ENCODE data around the gene EGFR.

Gene EGFR

GRCh38 chr7:55236476-55236875 is 217.7 kb downstream of the EGFR start:
- Histone ChIP-seq H2AFZ (ENCODE audit: low read depth, low read length) (no peak overlapping the region), H3K4me2 (ENCODE audit: insufficient read depth, low read length) (no peak overlapping the region), H3K79me2 (ENCODE audit: insufficient read depth, low read length) (no peaks in the 10 kb centered on the region), H3K9ac (ENCODE audit: low read depth, low read length) (no peak overlapping the region), H3K9me3 (ENCODE audit: insufficient read depth, low read length, severe bottlenecking) (no peaks in the 10 kb centered on the region), H3K36me3 (ENCODE audit: insufficient read depth, low read length) (no peaks in the 10 kb centered on the region), H3K4me1 (ENCODE audit: insufficient read depth, low read length) (no peaks in the 10 kb centered on the region), H3K27ac (ENCODE audit: low read length) (no peak overlapping the region), H4K20me1 (ENCODE audit: insufficient read depth, low read length) (no peaks in the 10 kb centered on the region), H3K4me3 (ENCODE audit: low read depth in 1 of 2, low read length in 2 of 2) (no peak overlapping the region), H3K27me3 (ENCODE audit: insufficient read depth, low read length, poor library complexity) (no peaks in the 10 kb centered on the region)
- ATAC-seq (ENCODE audit: insufficient read depth, low read depth), result no peak
- no peak for DNase-seq
- TF ChIP-seq EZH2 (IDR thresholded peaks at IDR 0.05; ENCODE audit: borderline replicate concordance, low read depth, low read length, severe bottlenecking) (no peak), CTCF (IDR thresholded peaks at IDR 0.05; ENCODE audit: borderline replicate concordance, extremely low read depth, low read length, poor library complexity, severe bottlenecking) (no peak)

GRCh38 chr7:55237156-55237893 is 218.5 kb downstream of the EGFR start:
- H3K36me3 ChIP-seq (ENCODE audit: insufficient read depth, low read length), result no peaks in the 10 kb centered on the region
- H3K9ac ChIP-seq (ENCODE audit: low read depth, low read length), result no peak overlapping the region
- DNase-seq (no peak), ATAC-seq (ENCODE audit: insufficient read depth, low read depth) (no peak)
- H3K4me1 ChIP-seq (ENCODE audit: insufficient read depth, low read length), result no peaks in the 10 kb centered on the region
- no peak overlapping the region for H3K27ac ChIP-seq (ENCODE audit: low read length)
- no peaks in the 10 kb centered on the region for H3K9me3 ChIP-seq (ENCODE audit: insufficient read depth, low read length, severe bottlenecking)
- H3K4me3 ChIP-seq (ENCODE audit: low read depth in 1 of 2, low read length in 2 of 2), result no peak overlapping the region
- H4K20me1 ChIP-seq (ENCODE audit: insufficient read depth, low read length), result no peaks in the 10 kb centered on the region
- no peaks in the 10 kb centered on the region for H3K79me2 ChIP-seq (ENCODE audit: insufficient read depth, low read length)
- no peaks in the 10 kb centered on the region for H3K27me3 ChIP-seq (ENCODE audit: insufficient read depth, low read length, poor library complexity)
- H2AFZ ChIP-seq (ENCODE audit: low read depth, low read length), result no peak overlapping the region
- TF ChIP-seq CTCF (IDR thresholded peaks at IDR 0.05; ENCODE audit: borderline replicate concordance, extremely low read depth, low read length, poor library complexity, severe bottlenecking), result no peak
- no peak for TF ChIP-seq EZH2 (IDR thresholded peaks at IDR 0.05; ENCODE audit: borderline replicate concordance, low read depth, low read length, severe bottlenecking)
- no peak overlapping the region for H3K4me2 ChIP-seq (ENCODE audit: insufficient read depth, low read length)

- Histone ChIP-seq H3K27me3 (ENCODE audit: insufficient read depth, low read length, poor library complexity) (no peaks in the 10 kb centered on the region), H3K9ac (ENCODE audit: low read depth, low read length) (no peak overlapping the region), H3K4me2 (ENCODE audit: insufficient read depth, low read length) (no peak overlapping the region), H2AFZ (ENCODE audit: low read depth, low read length) (no peak overlapping the region), H3K79me2 (ENCODE audit: insufficient read depth, low read length) (no peaks in the 10 kb centered on the region), H3K4me1 (ENCODE audit: insufficient read depth, low read length) (no peaks in the 10 kb centered on the region), H3K9me3 (ENCODE audit: insufficient read depth, low read length, severe bottlenecking) (no peaks in the 10 kb centered on the region), H3K27ac (ENCODE audit: low read length) (no peak overlapping the region), H3K36me3 (ENCODE audit: insufficient read depth, low read length) (no peaks in the 10 kb centered on the region), H4K20me1 (ENCODE audit: insufficient read depth, low read length) (no peaks in the 10 kb centered on the region), H3K4me3 (ENCODE audit: low read depth in 1 of 2, low read length in 2 of 2) (no peak overlapping the region)
- DNase-seq, result no peak
- TF ChIP-seq EZH2 (IDR thresholded peaks at IDR 0.05; ENCODE audit: borderline replicate concordance, low read depth, low read length, severe bottlenecking), result no peak
- no peak for TF ChIP-seq CTCF (IDR thresholded peaks at IDR 0.05; ENCODE audit: borderline replicate concordance, extremely low read depth, low read length, poor library complexity, severe bottlenecking)
- ATAC-seq (ENCODE audit: insufficient read depth, low read depth), result no peak
Observed at GRCh38 chr7:55239406-55239805, 220.6 kb downstream of the EGFR start.
